ENCODE data around the gene SMAD6.

The SMAD6 gene

GRCh38 chr15:66702035-66702786 is at the start of gene SMAD6:
Gene SMAD6, plus strand, starts transcription at chr15:66702236. Its CDS starts 1,023 bp downstream, at chr15:66703259.
- peak; percentile 97 for DNase-seq

GRCh38 chr15:66652806-66653205 is 49.2 kb upstream of the SMAD6 start:
- no peak for DNase-seq

- DNase-seq: no peak
These were observed 48.6 kb upstream of the SMAD6 start for GRCh38 chr15:66653398-66653797.

DNA sequence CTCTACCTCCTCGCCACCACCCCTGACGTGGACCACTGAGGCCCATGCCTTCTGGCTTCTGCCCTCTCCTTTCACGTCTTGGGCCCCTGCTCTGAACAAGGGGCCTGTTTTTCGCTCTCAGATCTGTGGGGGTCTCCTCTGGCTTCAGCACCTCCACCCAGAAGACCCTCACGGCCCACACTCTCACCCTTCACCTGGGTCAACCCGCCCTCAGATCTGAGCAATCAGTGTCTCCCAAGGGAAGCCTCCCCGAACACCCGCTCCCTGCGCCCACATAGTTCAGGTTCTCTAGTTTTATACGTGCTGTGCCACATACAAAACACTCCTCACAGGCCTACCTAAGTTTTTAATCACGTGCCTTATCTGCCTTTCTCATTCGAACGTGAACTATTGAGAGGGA is 48.2 kb upstream of the SMAD6 start:
- no peak for DNase-seq

GRCh38 chr15:66654361-66654738 is 47.7 kb upstream of the SMAD6 start:
- DNase-seq: no peak

GRCh38 chr15:66654739-66655375 is 47.2 kb upstream of the SMAD6 start:
- no peak for DNase-seq

DNA sequence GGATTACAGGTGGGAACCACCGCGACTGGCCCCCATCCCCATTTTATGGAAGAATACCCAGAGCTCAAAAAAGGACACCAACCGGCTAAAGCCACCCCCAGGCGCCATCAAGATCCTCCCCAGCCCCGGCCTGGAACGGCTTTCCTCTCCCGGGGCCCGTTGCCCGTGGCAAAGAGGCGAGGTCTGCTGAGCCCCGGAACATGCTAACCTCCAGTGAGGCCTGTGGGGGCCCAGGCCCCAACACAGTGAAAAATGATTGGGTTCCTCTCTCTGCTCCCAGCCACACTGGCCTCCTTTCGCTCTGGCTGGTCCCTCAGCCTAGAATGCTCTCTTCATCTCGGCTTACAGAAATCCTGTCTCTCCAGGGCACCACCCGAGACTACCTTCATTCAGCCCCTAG is 46.5 kb upstream of the SMAD6 start:
- DNase-seq: no peak

- DNase-seq: no peak
These were observed 46.0 kb upstream of the SMAD6 start for GRCh38 chr15:66655997-66656396.

DNA sequence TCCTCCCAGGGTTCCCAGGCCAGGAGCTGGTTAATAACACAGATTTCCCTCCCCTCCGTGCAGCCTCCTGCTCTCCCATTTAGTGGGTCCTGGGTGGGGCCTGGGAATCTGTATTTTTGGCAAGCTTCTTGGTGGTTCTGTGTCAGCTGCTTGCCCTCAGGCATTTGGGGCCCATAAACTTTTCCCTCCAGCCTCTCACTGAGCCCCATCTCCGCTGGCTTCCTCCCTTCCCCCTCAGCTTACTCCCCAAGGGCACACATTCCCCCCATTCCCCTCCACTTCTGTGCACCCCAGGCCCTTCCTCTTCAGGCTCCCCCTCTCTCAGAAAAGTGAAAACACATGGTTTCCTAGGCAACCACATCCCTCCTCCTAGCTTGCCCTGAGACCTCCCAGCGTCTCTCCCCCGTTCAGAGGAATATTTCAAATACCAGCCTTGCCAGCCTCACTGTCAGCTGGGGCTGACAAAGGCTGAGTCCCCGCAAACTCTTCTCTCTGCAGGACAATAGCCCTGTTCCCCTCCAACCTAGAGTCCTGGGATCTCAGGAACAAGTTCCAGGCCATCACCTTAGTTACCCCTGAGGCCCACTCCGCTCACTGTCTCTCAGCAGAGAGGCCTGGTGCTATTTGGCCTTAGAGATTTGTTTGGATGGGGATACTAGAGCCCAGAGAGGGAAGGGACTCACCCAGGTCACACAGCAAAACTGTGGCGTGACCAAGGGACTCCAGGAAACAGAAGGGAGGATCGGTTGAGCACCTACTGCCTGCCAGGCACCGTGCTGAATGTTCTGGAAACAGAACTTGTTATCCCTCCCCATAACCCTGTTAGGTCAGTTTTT is 44.6 kb upstream of the SMAD6 start:
- no peak for DNase-seq

- DNase-seq: no peak
These were observed 44.0 kb upstream of the SMAD6 start for GRCh38 chr15:66658044-66658443.

DNA sequence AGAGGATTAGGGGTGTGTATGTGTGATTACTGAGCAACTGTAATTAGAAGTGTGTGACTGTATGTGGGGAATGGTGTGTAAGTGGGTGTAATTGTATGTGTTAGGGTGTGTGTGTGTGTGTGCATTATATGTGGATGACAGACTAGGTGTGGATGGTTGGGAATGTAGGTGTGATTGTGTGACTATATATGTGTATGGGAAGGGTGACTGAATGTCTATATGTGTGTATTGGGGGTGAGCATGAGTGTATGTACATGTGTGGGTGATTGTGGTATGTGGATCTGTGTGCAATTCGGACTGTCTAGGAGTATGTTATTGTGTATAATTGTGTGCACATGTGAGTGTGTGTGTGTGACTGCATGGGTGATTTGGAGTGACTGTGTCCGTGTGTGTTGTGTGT is 43.2 kb upstream of the SMAD6 start:
- no peak for DNase-seq

- no peak for DNase-seq
These were observed 42.7 kb upstream of the SMAD6 start for GRCh38 chr15:66659384-66659783.

DNA sequence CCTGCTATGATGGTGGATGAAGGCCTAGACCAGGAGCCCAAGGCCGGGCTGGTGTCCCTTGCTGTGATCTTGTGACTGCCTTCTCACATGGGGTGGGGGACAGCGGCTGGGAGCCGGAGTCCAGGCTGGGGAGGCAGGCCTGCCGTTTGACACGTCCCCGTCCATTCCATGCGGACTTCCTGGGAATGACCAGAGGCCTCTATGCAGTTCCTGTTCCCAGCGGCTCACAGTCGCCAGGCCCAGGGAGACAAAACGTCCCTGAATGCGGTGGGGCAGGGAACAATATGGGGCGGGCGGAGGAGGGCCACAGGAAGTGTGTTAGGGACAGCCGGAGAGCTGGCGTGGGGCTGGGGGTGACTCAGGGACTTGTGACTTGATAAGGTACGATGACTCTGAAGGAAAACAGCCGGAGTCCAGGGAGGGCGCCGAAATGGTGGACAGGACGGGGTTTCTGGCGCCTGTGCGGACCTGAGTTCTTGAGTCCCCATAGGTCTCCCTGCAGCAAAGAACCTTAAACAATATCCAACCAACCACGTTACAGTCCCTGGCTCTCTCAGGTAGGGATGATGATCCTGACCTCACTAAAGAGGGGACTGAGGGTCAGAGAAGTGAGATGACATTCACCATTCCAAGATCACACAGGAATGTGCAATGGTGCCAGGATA is 40.5 kb upstream of the SMAD6 start:
- no peak for DNase-seq

DNA sequence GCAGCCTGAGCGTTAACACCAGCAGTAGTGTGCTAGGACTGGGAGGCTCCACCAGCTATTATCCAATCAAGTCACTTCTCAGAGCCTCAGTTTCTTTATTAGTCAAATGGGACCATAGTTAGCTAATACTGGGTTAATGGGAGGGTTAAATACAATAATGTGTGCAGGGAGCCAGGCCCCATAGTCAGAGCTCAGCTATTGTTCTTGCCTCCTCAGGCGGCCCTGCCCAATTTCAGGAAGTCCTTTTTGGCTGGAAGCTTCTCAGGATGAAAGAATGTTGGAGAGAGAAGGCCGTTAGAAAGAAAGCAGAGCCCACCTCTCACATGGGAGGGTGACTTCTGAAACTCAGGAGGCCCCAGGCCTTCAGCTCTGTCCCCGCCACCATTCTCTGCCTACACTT is 39.5 kb upstream of the SMAD6 start:
- no peak for DNase-seq

- DNase-seq: no peak
These were observed 38.4 kb upstream of the SMAD6 start for GRCh38 chr15:66663664-66664063.

DNA sequence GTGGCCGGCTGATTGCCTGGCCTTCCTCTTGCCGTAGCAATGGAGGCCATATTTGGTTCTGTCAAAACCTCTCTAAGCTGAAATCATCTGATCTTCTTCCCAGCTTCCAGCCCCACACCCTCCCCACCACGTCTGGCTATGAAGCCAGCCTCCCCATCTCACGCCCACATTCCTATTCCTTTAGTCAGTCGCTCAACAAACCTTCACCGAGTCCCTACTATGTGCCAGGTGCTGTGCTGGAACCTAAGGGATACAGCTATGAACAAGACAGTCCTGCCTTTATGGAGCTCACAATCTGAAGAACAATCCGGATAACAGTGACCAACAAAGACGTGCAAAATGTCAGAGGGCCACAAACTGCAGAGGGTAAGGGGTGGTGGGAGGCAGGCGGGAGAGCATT is 31.9 kb upstream of the SMAD6 start:
- DNase-seq: no peak

- peak; percentile 71 for DNase-seq
These were observed 31.1 kb upstream of the SMAD6 start for GRCh38 chr15:66670762-66671580.

DNA sequence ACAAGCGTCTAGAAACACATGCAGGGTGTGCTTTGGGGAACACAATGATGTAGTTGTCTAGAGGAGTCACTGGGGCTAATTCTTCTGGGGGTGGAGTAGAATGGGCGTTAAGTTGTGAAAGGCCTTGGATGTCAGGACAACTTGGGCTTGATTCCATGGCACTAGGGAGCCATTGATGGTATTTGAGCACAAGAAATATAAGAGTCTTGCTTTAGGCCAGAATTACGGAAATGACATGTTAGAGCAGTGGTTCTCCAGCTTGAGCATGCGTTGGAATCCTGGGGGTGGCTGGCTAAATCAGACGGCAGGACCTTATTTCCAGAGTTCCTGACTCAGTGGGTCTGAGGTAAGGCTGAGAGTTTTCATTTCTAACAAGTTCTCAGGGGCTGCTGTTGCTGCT is 29.2 kb upstream of the SMAD6 start:
- DNase-seq: no peak

GRCh38 chr15:66673410-66674322 is 28.4 kb upstream of the SMAD6 start:
- DNase-seq: no peak

- DNase-seq: no peak
These were observed 27.3 kb upstream of the SMAD6 start for GRCh38 chr15:66674756-66675155.

DNA sequence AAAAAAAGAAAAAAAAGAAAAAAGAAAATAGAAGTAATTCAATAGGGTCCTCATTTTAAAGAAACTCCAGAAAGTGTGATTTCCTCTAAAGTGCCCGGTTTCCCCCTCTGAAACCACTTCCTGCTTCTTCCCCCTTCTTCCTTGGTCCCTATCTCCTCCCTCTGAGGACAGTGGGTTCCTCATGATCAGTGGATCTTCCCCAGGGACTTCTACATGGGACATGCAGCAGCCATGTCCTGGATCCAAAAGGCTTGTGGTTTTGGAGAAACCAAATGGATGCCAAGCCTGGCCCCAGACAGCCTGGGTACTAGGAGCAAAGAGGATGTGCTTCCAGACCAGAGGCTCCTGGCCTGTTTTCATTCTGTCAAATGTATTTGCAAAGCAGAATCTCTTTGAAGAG is 26.6 kb upstream of the SMAD6 start:
- DNase-seq: no peak
